Stomach (tissue), 9 donors: ENCODE results near the gene PNPLA6. TPM values are rescaled to one million over a fixed set of nuclear protein-coding genes. Genes with fewer than 3 reads are reported as not detected.

Experiments
- DNase-seq, 2 donors: peaks; one replicate each; pipeline versions ENCODE4 v3.0.0 to v3.0.0-alpha.2; 2013 to 2019
- H3K27ac ChIP-seq, 5 donors: fragments of 200-600 bp in 4 of 5; sonication (generic) in 4 of 5; one replicate each; pipeline ENCODE4 v1.5.1; 2013 to 2019; ENCODE audit warnings: mild to moderate bottlenecking in 1 of 5, moderate library complexity in 1 of 5
- H3K27me3 ChIP-seq, 3 donors: fragments of 200-600 bp; sonication (generic); one replicate each; pipeline ENCODE4 v1.5.1; 2017 to 2019; ENCODE audit warnings: mixed run types in 1 of 3
- H3K36me3 ChIP-seq, 4 donors: fragments of 200-600 bp; sonication (generic); 1 replicate in 3 of 4; 2 replicates in 1 of 4; pipeline ENCODE4 v1.5.1; 2016 to 2019
- H3K4me1 ChIP-seq, 4 donors: fragments of 200-600 bp; sonication (generic); one replicate each; pipeline ENCODE4 v1.5.1; 2016 to 2019
- H3K4me3 ChIP-seq, 4 donors: fragments of 200-600 bp; sonication (generic) in 3 of 4; one replicate each; pipeline ENCODE4 v1.5.1; 2016 to 2019; ENCODE audit warnings: mild to moderate bottlenecking in 1 of 4
- H3K9me3 ChIP-seq, 4 donors: fragments of 200-600 bp; sonication (generic); one replicate each; pipeline ENCODE4 v1.5.1; 2016 to 2019
- CTCF ChIP-seq, 7 experiments: fragments of 450-650 bp in 4 of 7; fragments of 200-600 bp in 3 of 7; sonication (generic) in 3 of 7; IDR thresholded peaks; one replicate each; pipeline ENCODE4 v1.5.1; 2016 to 2019; ENCODE audit warnings: antibody characterized with exemption in 7 of 7, control low read depth in 2 of 7, mild to moderate bottlenecking in 1 of 7
- EP300 ChIP-seq: sonication (generic); formaldehyde crosslinking; IDR thresholded peaks from one replicate; pipeline ENCODE4 v1.6.1; 2017; ENCODE audit warnings: antibody characterized with exemption
- POLR2A ChIP-seq, 4 donors: fragments of 450-650 bp; IDR thresholded peaks; one replicate each; pipeline ENCODE4 v1.6.1; 2016; ENCODE audit warnings: antibody characterized with exemption in 4 of 4, control low read depth in 2 of 4, mild to moderate bottlenecking in 1 of 4, moderate library complexity in 1 of 4
- POLR2AphosphoS5 ChIP-seq, 3 donors: sonication (generic); formaldehyde crosslinking; IDR thresholded peaks; one replicate each; pipeline ENCODE4 v1.6.1; 2016; ENCODE audit warnings: antibody characterized with exemption in 3 of 3
- WGBS, 5 donors: extraction: QIAGEN DNeasy Blood & Tissue Kit in 3 of 5; methylation state at CpG; one replicate each; pipeline versions ENCODE4 v1.1.5 to v1.1.7; 2013 to 2018; 5-methylcytosine and 5-hydroxymethylcytosine counted together
- intact Hi-C: fragments of 100-400 bp; cut with DNase I; formaldehyde crosslinking; loops from one replicate; pipeline ENCODE4 v1.15.1; 2023; ENCODE audit warnings: low total_unique reads
- polyA plus RNA-seq, 3 donors: library from polyadenylated mRNA; stranded (reverse); fragments of 200-250 nt; gene quantifications; one replicate each; pipeline ENCODE4 v1.2.3, GENCODE V29; 2013
- small RNA-seq, 4 donors: library from RNA; depleted of rRNA; stranded (forward); fragments of <200 nt; gene quantifications; one replicate each; pipeline ENCODE3, GENCODE V24; 2016
- total RNA-seq, 5 donors: library from RNA; depleted of rRNA; stranded (reverse); fragments of >200 nt; gene quantifications; one replicate each; pipeline versions ENCODE4 v1.1.0 to v1.2.3, GENCODE V29; 2014 to 2016
- donor health status: healthy with polysubstance abuse.
- donor health status: Bipolar disorder and iron deficiency.
- donor health status: healthy.

PNPLA6 gene
- total and polyA plus RNA-seq, 8 donors = 15.2 to 357 (median 44.3) TPM

- Histone ChIP-seq H3K4me3 (no peak overlapping the region), H3K27me3 (peaks cover 0 to 9% (median 0%) of the 10 kb centered on the region in 3 donors), H3K27ac (no peak overlapping the region), H3K4me1 (no peaks in the 10 kb centered on the region), H3K36me3 (peaks cover 10 to 86% (median 73%) of the 10 kb centered on the region in 4 donors), H3K9me3 (no peaks in the 10 kb centered on the region)
- intact Hi-C loops = no loop called here
- DNase-seq = no peak
- 80 to 89% (median 87%) methylated on average over 14 to 31 of the region's 31 CpGs for WGBS, 5 donors
- TF ChIP-seq POLR2A (IDR thresholded peaks at IDR 0.05) (no peak), CTCF (IDR thresholded peaks at IDR 0.05) (no peak), EP300 (no peak), POLR2AphosphoS5 (IDR thresholded peaks at IDR 0.05) (no peak)
These were observed 75.1 kb downstream of the PNPLA6 start for GRCh38 chr19:7610491-7611240.

Small RNAs within 50 kb of the gene (small RNA-seq; reads per million reads assigned to genes)
- 0 reads per million in 4 donors for gene AC008878.2

Other genes starting within 250 kb of the PNPLA6 start
- gene INSR, start 241.3 kb upstream of the PNPLA6 start, total RNA-seq = 100 to 1,000 TPM in 2 of 5 donors, 10 to 100 TPM in 3; 50.4 to 513 (median 90.4) TPM
- 1 to 10 TPM; 4.4 to 7.8 (median 6.1) TPM for gene INSR, start 241.3 kb upstream of the PNPLA6 start, polyA plus RNA-seq
- gene ARHGEF18, start 186.8 kb upstream of the PNPLA6 start, total RNA-seq = 10 to 100 TPM; 26.8 to 56.2 (median 37.1) TPM
- 10 to 100 TPM; 12.6 to 19.3 (median 14.8) TPM for gene ARHGEF18, start 186.8 kb upstream of the PNPLA6 start, polyA plus RNA-seq
- 1 to 10 TPM in 2 of 5 donors, not detected in 3; 3.9 to 5.2 TPM for gene PEX11G, start 46.7 kb upstream of the PNPLA6 start, total RNA-seq
- gene PEX11G, start 46.7 kb upstream of the PNPLA6 start, polyA plus RNA-seq = 1 to 10 TPM; 5.5 to 8.8 (median 5.8) TPM
- 100 to 1,000 TPM in 1 of 5 donors, 10 to 100 TPM in 3, 1 to 10 TPM in 1; 6.2 to 304 (median 84.0) TPM for gene ZNF358, start 19.6 kb upstream of the PNPLA6 start, total RNA-seq
- 10 to 100 TPM; 68.0 to 75.8 (median 72.4) TPM for gene ZNF358, start 19.6 kb upstream of the PNPLA6 start, polyA plus RNA-seq
- 10 to 100 TPM in 3 of 5 donors, 1 to 10 TPM in 2; 5.1 to 56.6 (median 18.3) TPM for gene MCOLN1, start 13.1 kb upstream of the PNPLA6 start, total RNA-seq
- gene MCOLN1, start 13.1 kb upstream of the PNPLA6 start, polyA plus RNA-seq = 10 to 100 TPM; 13.3 to 25.5 (median 19.2) TPM
- gene CAMSAP3, start 60.1 kb downstream of the PNPLA6 start, total RNA-seq = 100 to 1,000 TPM in 1 of 5 donors, 10 to 100 TPM in 3, 1 to 10 TPM in 1; 5.5 to 232 (median 43.8) TPM
- 10 to 100 TPM; 17.0 to 21.5 (median 21.1) TPM for gene CAMSAP3, start 60.1 kb downstream of the PNPLA6 start, polyA plus RNA-seq
- 100 to 1,000 TPM in 1 of 5 donors, 10 to 100 TPM in 4; 24.6 to 106 (median 40.7) TPM for gene XAB2, start 93.8 kb downstream of the PNPLA6 start, total RNA-seq
- gene XAB2, start 93.8 kb downstream of the PNPLA6 start, polyA plus RNA-seq = 10 to 100 TPM; 43.2 to 57.5 (median 53.6) TPM
- 10 to 100 TPM in 3 of 5 donors, 1 to 10 TPM in 1, under 1 TPM in 1; 0.89 to 33.2 (median 10.1) TPM for gene PET100, start 94.1 kb downstream of the PNPLA6 start, total RNA-seq
- gene PET100, start 94.1 kb downstream of the PNPLA6 start, polyA plus RNA-seq = 100 to 1,000 TPM; 115 to 197 (median 188) TPM
- gene PCP2, start 98.0 kb downstream of the PNPLA6 start, total RNA-seq = 1 to 10 TPM in 1 of 5 donors, not detected in 4; 2.7 TPM
- gene PCP2, start 98.0 kb downstream of the PNPLA6 start, polyA plus RNA-seq = 1 to 10 TPM; 3.7 to 9.3 (median 4.3) TPM
- gene STXBP2, start 101.4 kb downstream of the PNPLA6 start, total RNA-seq = 100 to 1,000 TPM in 4 of 5 donors, 10 to 100 TPM in 1; 46.6 to 734 (median 167) TPM
- 100 to 1,000 TPM in 2 of 3 donors, 10 to 100 TPM in 1; 90.1 to 145 (median 130) TPM for gene STXBP2, start 101.4 kb downstream of the PNPLA6 start, polyA plus RNA-seq
- 1 to 10 TPM in 1 of 5 donors, not detected in 4; 9.6 TPM for gene RETN, start 133.3 kb downstream of the PNPLA6 start, total RNA-seq
- 10 to 100 TPM in 1 of 3 donors, 1 to 10 TPM in 1, not detected in 1; 6.2 to 41.4 TPM for gene RETN, start 133.3 kb downstream of the PNPLA6 start, polyA plus RNA-seq
- gene MCEMP1, start 141.4 kb downstream of the PNPLA6 start, total RNA-seq = 1 to 10 TPM in 1 of 5 donors, under 1 TPM in 2, not detected in 2; 0.37 to 7.0 (median 0.43) TPM
- gene MCEMP1, start 141.4 kb downstream of the PNPLA6 start, polyA plus RNA-seq = 1 to 10 TPM in 2 of 3 donors, under 1 TPM in 1; 0.65 to 9.1 (median 1.2) TPM
- gene TRAPPC5, start 145.1 kb downstream of the PNPLA6 start, total RNA-seq = 10 to 100 TPM in 3 of 5 donors, 1 to 10 TPM in 2; 4.5 to 20.6 (median 15.1) TPM
- gene TRAPPC5, start 145.1 kb downstream of the PNPLA6 start, polyA plus RNA-seq = 100 to 1,000 TPM; 108 to 203 (median 134) TPM
- gene FCER2, start 166.4 kb downstream of the PNPLA6 start, total RNA-seq = 1 to 10 TPM in 1 of 5 donors, not detected in 4; 1.5 TPM
- under 1 TPM in 1 of 3 donors, not detected in 2; 0.48 TPM for gene FCER2, start 166.4 kb downstream of the PNPLA6 start, polyA plus RNA-seq
- 1 to 10 TPM in 1 of 5 donors, under 1 TPM in 1, not detected in 3; 0.37 to 1.0 TPM for gene CLEC4G, start 196.4 kb downstream of the PNPLA6 start, total RNA-seq
- 1 to 10 TPM in 1 of 3 donors, under 1 TPM in 1, not detected in 1; 0.25 to 1.2 TPM for gene CLEC4G, start 196.4 kb downstream of the PNPLA6 start, polyA plus RNA-seq
- 10 to 100 TPM in 2 of 5 donors, 1 to 10 TPM in 3; 1.8 to 51.9 (median 7.1) TPM for gene CD209, start 211.8 kb downstream of the PNPLA6 start, total RNA-seq
- gene CD209, start 211.8 kb downstream of the PNPLA6 start, polyA plus RNA-seq = 1 to 10 TPM in 2 of 3 donors, under 1 TPM in 1; 0.38 to 3.4 (median 2.0) TPM
- 1 to 10 TPM in 1 of 5 donors, not detected in 4; 1.8 TPM for gene CLEC4M, start 227.5 kb downstream of the PNPLA6 start, total RNA-seq
- gene CLEC4M, start 227.5 kb downstream of the PNPLA6 start, polyA plus RNA-seq = not detected